ENCODE data around the gene ZMYND10.

The ZMYND10 gene

DNA sequence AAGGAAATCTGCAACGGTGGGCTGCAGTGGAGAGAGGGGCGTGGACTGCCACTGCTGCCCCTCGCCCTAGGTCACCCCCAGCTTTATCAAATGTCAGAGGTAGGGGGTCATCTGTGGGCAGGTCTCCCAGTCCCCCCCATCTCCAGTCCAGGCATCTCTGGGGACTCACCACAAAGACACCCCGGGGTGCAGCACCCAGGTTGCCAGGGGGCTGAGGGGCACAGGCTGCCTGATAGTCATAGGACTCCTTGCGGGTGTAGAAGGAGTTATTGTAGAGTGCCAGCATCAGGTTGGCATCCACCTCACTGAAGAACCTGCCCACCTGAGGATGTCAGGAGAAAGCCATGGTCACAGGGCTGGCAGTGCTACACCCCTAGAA, 20.3 kb upstream of the ZMYND10 start:
- peak overlapping the region; percentile 32; the same call in 1 of the 2 replicates for H2AFZ ChIP-seq (ENCODE audit: low read length)
- no peaks in the 10 kb centered on the region for H3F3A ChIP-seq (ENCODE audit: low read depth)
- H3K4me3 ChIP-seq (ENCODE audit: low read length, poor library complexity, severe bottlenecking): peak overlapping the region; percentile 65
- no peaks in the 10 kb centered on the region for H3K79me2 ChIP-seq (ENCODE audit: insufficient read depth, low read length)
- H3K36me3 ChIP-seq (ENCODE audit: insufficient read depth, low read length): no peaks in the 10 kb centered on the region
- H3K9me2 ChIP-seq (replicated peaks; ENCODE audit: low read depth, low read length): no peaks in the 10 kb centered on the region
- H3K27me3 ChIP-seq (ENCODE audit: insufficient read depth, low read length, poor library complexity, severe bottlenecking): no peaks in the 10 kb centered on the region
- TF ChIP-seq, protein P1, sequence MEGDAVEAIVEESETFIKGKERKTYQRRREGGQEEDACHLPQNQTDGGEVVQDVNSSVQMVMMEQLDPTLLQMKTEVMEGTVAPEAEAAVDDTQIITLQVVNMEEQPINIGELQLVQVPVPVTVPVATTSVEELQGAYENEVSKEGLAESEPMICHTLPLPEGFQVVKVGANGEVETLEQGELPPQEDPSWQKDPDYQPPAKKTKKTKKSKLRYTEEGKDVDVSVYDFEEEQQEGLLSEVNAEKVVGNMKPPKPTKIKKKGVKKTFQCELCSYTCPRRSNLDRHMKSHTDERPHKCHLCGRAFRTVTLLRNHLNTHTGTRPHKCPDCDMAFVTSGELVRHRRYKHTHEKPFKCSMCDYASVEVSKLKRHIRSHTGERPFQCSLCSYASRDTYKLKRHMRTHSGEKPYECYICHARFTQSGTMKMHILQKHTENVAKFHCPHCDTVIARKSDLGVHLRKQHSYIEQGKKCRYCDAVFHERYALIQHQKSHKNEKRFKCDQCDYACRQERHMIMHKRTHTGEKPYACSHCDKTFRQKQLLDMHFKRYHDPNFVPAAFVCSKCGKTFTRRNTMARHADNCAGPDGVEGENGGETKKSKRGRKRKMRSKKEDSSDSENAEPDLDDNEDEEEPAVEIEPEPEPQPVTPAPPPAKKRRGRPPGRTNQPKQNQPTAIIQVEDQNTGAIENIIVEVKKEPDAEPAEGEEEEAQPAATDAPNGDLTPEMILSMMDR (conservative IDR thresholded peaks at IDR 0.05; ENCODE audit: low read length): no peak
- TF ChIP-seq EZH2phosphoT487 (IDR thresholded peaks at IDR 0.05; ENCODE audit: borderline replicate concordance): no peak
- peak overlapping the region; percentile 49 for H3K4me2 ChIP-seq (ENCODE audit: low read depth, low read length, poor library complexity, severe bottlenecking)
- H3K9me3 ChIP-seq (ENCODE audit: insufficient read depth, low read depth, low read length): no peaks in the 10 kb centered on the region
- no peaks in the 10 kb centered on the region for H4K20me1 ChIP-seq (ENCODE audit: insufficient read depth, low read length, poor library complexity, severe bottlenecking)
- no peaks in the 10 kb centered on the region for H3K4me1 ChIP-seq (ENCODE audit: insufficient read depth, low read length, poor library complexity, severe bottlenecking)
- no peak overlapping the region for H3K9ac ChIP-seq (ENCODE audit: low read depth, low read length, poor library complexity, severe bottlenecking)

DNA sequence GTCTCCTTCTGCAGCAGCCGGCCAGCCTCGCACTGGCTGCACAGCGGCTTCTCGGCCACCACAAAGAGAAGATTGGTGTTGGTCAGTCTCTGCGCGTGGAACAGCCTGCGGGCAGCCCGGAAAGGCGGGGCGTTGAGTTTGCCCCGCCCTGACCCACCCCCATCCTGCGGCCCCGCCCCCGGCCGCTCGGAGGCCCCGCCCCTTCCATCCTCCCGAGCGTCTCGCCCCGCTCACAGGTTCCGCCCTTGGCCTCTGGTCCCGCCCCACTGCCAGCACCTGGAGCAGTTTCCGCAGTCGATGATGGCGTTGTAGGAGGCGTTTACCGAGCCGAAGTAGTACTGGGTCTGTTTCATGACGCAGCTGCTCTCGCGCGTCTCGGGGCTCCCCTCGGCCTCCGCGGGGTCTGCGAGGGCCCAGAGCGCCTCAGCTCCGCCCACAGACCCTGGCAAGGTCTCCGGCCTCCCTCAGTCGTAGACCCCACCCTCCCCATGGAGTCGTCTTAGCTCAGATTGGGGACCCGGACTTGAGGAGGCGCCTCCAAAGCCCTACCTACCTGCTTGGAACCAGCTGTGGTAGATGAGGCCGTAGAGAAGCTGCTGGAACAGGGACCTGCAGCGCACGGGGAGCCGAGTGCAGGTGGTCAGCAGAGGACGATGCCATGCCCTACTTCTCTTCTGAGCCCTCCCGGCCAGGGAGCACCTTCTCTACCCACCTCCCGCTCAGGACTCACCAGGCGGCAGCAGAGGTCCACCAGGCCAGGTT, 19.7 kb upstream of the ZMYND10 start:
- no peak for TF ChIP-seq EZH2phosphoT487 (IDR thresholded peaks at IDR 0.05; ENCODE audit: borderline replicate concordance)
- TF ChIP-seq, protein P1 (conservative IDR thresholded peaks at IDR 0.05; ENCODE audit: low read length): no peak
- Histone ChIP-seq H4K20me1 (ENCODE audit: insufficient read depth, low read length, poor library complexity, severe bottlenecking) (no peaks in the 10 kb centered on the region), H3K79me2 (ENCODE audit: insufficient read depth, low read length) (no peaks in the 10 kb centered on the region), H3K9ac (ENCODE audit: low read depth, low read length, poor library complexity, severe bottlenecking) (no peak overlapping the region), H3K4me3 (ENCODE audit: low read length, poor library complexity, severe bottlenecking) (peak overlapping the region; percentile 65), H3K36me3 (ENCODE audit: insufficient read depth, low read length) (no peaks in the 10 kb centered on the region), H3K9me2 (replicated peaks; ENCODE audit: low read depth, low read length) (no peaks in the 10 kb centered on the region), H3K9me3 (ENCODE audit: insufficient read depth, low read depth, low read length) (no peaks in the 10 kb centered on the region), H3K27me3 (ENCODE audit: insufficient read depth, low read length, poor library complexity, severe bottlenecking) (no peaks in the 10 kb centered on the region), H3F3A (ENCODE audit: low read depth) (no peaks in the 10 kb centered on the region), H3K4me2 (ENCODE audit: low read depth, low read length, poor library complexity, severe bottlenecking) (peak overlapping the region; percentile 49), H2AFZ (ENCODE audit: low read length) (peak overlapping the region; percentile 32; the same call in 1 of the 2 replicates), H3K4me1 (ENCODE audit: insufficient read depth, low read length, poor library complexity, severe bottlenecking) (no peaks in the 10 kb centered on the region)

DNA sequence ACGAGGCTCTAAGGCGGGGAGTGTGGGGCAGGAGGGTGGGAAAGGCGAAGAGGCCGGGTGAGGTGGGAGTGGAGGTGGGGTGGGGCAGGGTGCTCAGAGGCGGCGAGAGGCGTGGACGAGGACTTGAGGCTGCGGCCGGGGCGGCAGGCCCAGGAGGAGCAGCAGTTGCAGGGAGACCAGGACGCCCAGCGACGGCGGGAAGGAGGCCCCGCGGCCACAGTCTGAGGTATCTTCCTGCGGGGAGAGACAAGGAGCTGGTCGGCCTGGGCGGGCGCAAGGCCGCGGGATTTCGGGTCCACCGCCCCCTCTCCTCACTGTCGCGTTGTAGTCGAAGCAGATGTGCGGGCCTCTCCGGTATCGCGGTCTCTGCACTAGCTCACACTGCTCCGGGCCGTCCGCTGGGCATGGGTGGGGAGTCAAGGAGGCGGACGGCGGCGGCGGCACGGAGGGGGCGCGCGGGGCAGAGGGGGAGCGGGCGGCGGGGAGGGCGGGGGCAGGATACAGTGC, 19.1 kb upstream of the ZMYND10 start:
- H3K79me2 ChIP-seq (ENCODE audit: insufficient read depth, low read length): no peaks in the 10 kb centered on the region
- H3K4me3 ChIP-seq (ENCODE audit: low read length, poor library complexity, severe bottlenecking): no peak overlapping the region
- no peaks in the 10 kb centered on the region for H3F3A ChIP-seq (ENCODE audit: low read depth)

More for the DNA sequence above, 19.1 kb upstream of the ZMYND10 start:
- no peaks in the 10 kb centered on the region for H3K9me3 ChIP-seq (ENCODE audit: insufficient read depth, low read depth, low read length)
- peaks cover 3% of the 10 kb centered on the region for H3K4me1 ChIP-seq (ENCODE audit: insufficient read depth, low read length, poor library complexity, severe bottlenecking)
- TF ChIP-seq, protein P1 (conservative IDR thresholded peaks at IDR 0.05; ENCODE audit: low read length): no peak
- no peak for TF ChIP-seq EZH2phosphoT487 (IDR thresholded peaks at IDR 0.05; ENCODE audit: borderline replicate concordance)
- H3K27me3 ChIP-seq (ENCODE audit: insufficient read depth, low read length, poor library complexity, severe bottlenecking): no peaks in the 10 kb centered on the region
- H3K9ac ChIP-seq (ENCODE audit: low read depth, low read length, poor library complexity, severe bottlenecking): no peak overlapping the region
- H3K4me2 ChIP-seq (ENCODE audit: low read depth, low read length, poor library complexity, severe bottlenecking): no peak overlapping the region
- no peak overlapping the region for H2AFZ ChIP-seq (ENCODE audit: low read length)
- no peaks in the 10 kb centered on the region for H3K36me3 ChIP-seq (ENCODE audit: insufficient read depth, low read length)
- no peaks in the 10 kb centered on the region for H4K20me1 ChIP-seq (ENCODE audit: insufficient read depth, low read length, poor library complexity, severe bottlenecking)
- no peaks in the 10 kb centered on the region for H3K9me2 ChIP-seq (replicated peaks; ENCODE audit: low read depth, low read length)
